ENCODE data around the gene CCAR1. TPM values are rescaled to one million over a fixed set of nuclear protein-coding genes. Genes with fewer than 3 reads are reported as not detected.
"Not testable (repeated sequence)": the region's sequence is repeated elsewhere in the genome, so short reads cannot be mapped to it uniquely, and the experiment has no call there.

The CCAR1 gene
- total and polyA plus RNA-seq, 10 of the 15 experiments (the other 5 are each of a cell fraction or from before 2014, with no cell fraction given) = 35.5 to 124 (median 79.0) TPM

- no peak for TF ChIP-seq SKIL (IDR thresholded peaks at IDR 0.05; ENCODE audit: low read depth, poor library complexity, severe bottlenecking)
Observed at GRCh38 chr10:68705548-68705947, 15.5 kb upstream of the CCAR1 start (continued).

- H3K27me3 ChIP-seq (replicated peaks in 1 of 2; ENCODE audit: control insufficient read depth in 2 of 2, insufficient read depth in 2 of 2, low read length in 1 of 2); BruUV-seq (replicated peaks); H3K9me3 ChIP-seq (replicated peaks; ENCODE audit: control insufficient read depth, insufficient read depth, low read length); CTCF ChIA-PET; H3K79me2 ChIP-seq (ENCODE audit: control insufficient read depth, insufficient read depth, low read length); H3K27ac ChIP-seq (ENCODE audit: control insufficient read depth, insufficient read depth); H4K20me1 ChIP-seq (ENCODE audit: control insufficient read depth, insufficient read depth); H3K4me2 ChIP-seq (ENCODE audit: control insufficient read depth, insufficient read depth); FAIRE-seq; H3K4me1 ChIP-seq (ENCODE audit: control insufficient read depth, insufficient read depth, low read length); ATAC-seq; H2AFZ ChIP-seq (ENCODE audit: control insufficient read depth, low read depth, low read length); DNase-seq (ENCODE audit: low read depth, low spot score); in situ Hi-C loops (cut with MboI); intact Hi-C loops (cut with micrococcal nuclease; ENCODE audit: unreplicated experiment); POLR2A ChIA-PET; H3K9ac ChIP-seq (ENCODE audit: control insufficient read depth, insufficient read depth, low read length); H3K36me3 ChIP-seq (ENCODE audit: control insufficient read depth in 2 of 2, insufficient read depth in 2 of 2, low read length in 1 of 2); H3K4me3 ChIP-seq: not testable (repeated sequence)
- 80% methylated on average over 5 of the region's 5 CpGs for WGBS (ENCODE audit: insufficient coverage, insufficient replicate concordance, low lambda C conversion rate, missing lambda C conversion rate)
- RAD21 ChIA-PET (ENCODE audit: unreplicated experiment) = interaction anchor here (0.6 kb wide), 1 partner anchor 173 kb away, joined by 4 read pairs; no protein-coding TSS in a partner anchor
- SMC1A ChIA-PET (ENCODE audit: uncharacterized antibody, unreplicated experiment) = interaction anchor here (0.8 to 1.2 kb wide), 2 partner anchors 12 to 160 kb away, joined by 3 read pairs; no protein-coding TSS in a partner anchor
Observed at GRCh38 chr10:68708987-68709386, 12.1 kb upstream of the CCAR1 start.

GRCh38 chr10:68713065-68713464 lies 8.0 kb upstream of the CCAR1 start:
- H3K79me2 ChIP-seq (ENCODE audit: control insufficient read depth, insufficient read depth, low read length); ATAC-seq; BruUV-seq (replicated peaks); DNase-seq (ENCODE audit: low read depth, low spot score); RAD21 ChIA-PET (ENCODE audit: unreplicated experiment); H4K20me1 ChIP-seq (ENCODE audit: control insufficient read depth, insufficient read depth); POLR2A ChIA-PET; H3K27ac ChIP-seq (ENCODE audit: control insufficient read depth, insufficient read depth); H3K4me3 ChIP-seq; SMC1A ChIA-PET (ENCODE audit: uncharacterized antibody, unreplicated experiment); H2AFZ ChIP-seq (ENCODE audit: control insufficient read depth, low read depth, low read length); H3K36me3 ChIP-seq (ENCODE audit: control insufficient read depth in 2 of 2, insufficient read depth in 2 of 2, low read length in 1 of 2); FAIRE-seq; CTCF ChIA-PET; H3K4me1 ChIP-seq (ENCODE audit: control insufficient read depth, insufficient read depth, low read length); H3K4me2 ChIP-seq (ENCODE audit: control insufficient read depth, insufficient read depth); H3K27me3 ChIP-seq (replicated peaks in 1 of 2; ENCODE audit: control insufficient read depth in 2 of 2, insufficient read depth in 2 of 2, low read length in 1 of 2); in situ Hi-C loops (cut with MboI); H3K9ac ChIP-seq (ENCODE audit: control insufficient read depth, insufficient read depth, low read length); intact Hi-C loops (cut with micrococcal nuclease; ENCODE audit: unreplicated experiment); H3K9me3 ChIP-seq (replicated peaks; ENCODE audit: control insufficient read depth, insufficient read depth, low read length): not testable (repeated sequence)
- 65% methylated on average over 10 of the region's 13 CpGs for WGBS (ENCODE audit: insufficient coverage, insufficient replicate concordance, low lambda C conversion rate, missing lambda C conversion rate)
